HCT116 (cell line): ENCODE data around the gene FAM98B. TPM values are rescaled to one million over a fixed set of nuclear protein-coding genes. Genes with fewer than 3 reads are reported as not detected.

Experiments used
- ATAC-seq: fragments of 200-7000 bp; cut with Tn5 transposase; 2 replicates; pipeline ENCODE4 v1.9.1; 2020; ENCODE audit warnings: mild to moderate bottlenecking, moderate library complexity
- BruUV-seq: library from RNA; stranded (reverse); fragments of 400-500 nt; replicated peaks from 2 replicates; lab custom pipeline; 2021; lab: Mats Ljungman, UMichigan
- CTCF ChIA-PET: fragments of 300-600 bp; sonication (Branson Sonifier 250); formaldehyde crosslinking; loops from one replicate; lab custom pipeline; 2021; ENCODE audit warnings: antibody characterized with exemption; lab: Charles Lee
- POLR2A ChIA-PET: fragments of 300-600, 350-600 bp; sonication (Branson Sonifier 250); formaldehyde crosslinking; loops from one replicate; lab custom pipeline; 2021; ENCODE audit warnings: antibody characterized with exemption; lab: Charles Lee
- RAD21 ChIA-PET, 2 experiments: fragments of 300-600 bp; sonication (Branson Sonifier 250); formaldehyde crosslinking; loops; one replicate each; lab custom pipeline; 2023; ENCODE audit warnings: low total read pairs in 2 of 2; ENCODE audit not compliant: uncharacterized antibody in 2 of 2, unreplicated experiment in 2 of 2, low non-redundant PET in 1 of 2; lab: Charles Lee
- DNase-seq: peaks from one replicate; pipeline ENCODE4 v3.0.0-alpha.2; 2010; ENCODE audit warnings: low read depth, low spot score
- H2AFZ ChIP-seq: fragments of 200-600 bp; shearing (Covaris generic), sonication (generic); 2 replicates; pipeline ENCODE4 v1.6.1; 2017; ENCODE audit warnings: low read depth, mixed run types, mixed read lengths, antibody characterized with exemption, low read length; ENCODE audit not compliant: poor library complexity, severe bottlenecking
- H3K27ac ChIP-seq: 2 replicates; pipeline ENCODE4 v1.5.1; 2012; ENCODE audit warnings: low read depth, low read length
- H3K27me3 ChIP-seq: fragments of 200-600 bp; sonication (generic); 2 replicates; pipeline ENCODE4 v1.6.1; 2016; ENCODE audit warnings: mixed run types, low read length, mixed read lengths; ENCODE audit not compliant: insufficient read depth
- H3K36me3 ChIP-seq, 2 experiments: fragments of 200-500 bp in 1 of 2; fragments of 200-600 bp in 1 of 2; sonication (Bioruptor generic) in 1 of 2; sonication (generic) in 1 of 2; 2 replicates each; pipeline versions ENCODE4 v1.5.1 to v1.6.1; 2014 to 2016; ENCODE audit warnings: low read length in 2 of 2, inconsistent platforms in 1 of 2, mixed read lengths in 1 of 2, mixed run types in 1 of 2; ENCODE audit not compliant: insufficient read depth in 2 of 2, control insufficient read depth in 1 of 2
- H3K4me1 ChIP-seq, 2 experiments: fragments of 200-600 bp in 1 of 2; sonication (generic) in 1 of 2; 2 replicates each; pipeline versions ENCODE4 v1.5.1 to v1.6.1; 2012 to 2017; ENCODE audit warnings: low read length in 2 of 2, inconsistent platforms in 1 of 2, mild to moderate bottlenecking in 1 of 2, mixed read lengths in 1 of 2, mixed run types in 1 of 2, moderate library complexity in 1 of 2; ENCODE audit not compliant: insufficient read depth in 2 of 2, control insufficient read depth in 1 of 2
- H3K4me2 ChIP-seq: fragments of 200-600 bp; sonication (generic); 2 replicates; pipeline ENCODE4 v1.6.1; 2017; ENCODE audit warnings: mixed run types, low read length, mixed read lengths
- H3K4me3 ChIP-seq, 2 experiments: fragments of 200-600 bp in 1 of 2; sonication (generic) in 1 of 2; replicated peaks in 1 of 2; 2 replicates each; pipeline ENCODE4 v1.5.1; 2011 to 2016; ENCODE audit warnings: low read length in 2 of 2, control low read depth in 1 of 2, low read depth in 1 of 2, mild to moderate bottlenecking in 1 of 2, mixed read lengths in 1 of 2, mixed run types in 1 of 2
- H3K79me2 ChIP-seq: fragments of 200-600 bp; sonication (generic); 2 replicates; pipeline ENCODE4 v1.6.1; 2017; ENCODE audit warnings: mild to moderate bottlenecking, mixed run types, low read length, moderate library complexity, mixed read lengths; ENCODE audit not compliant: insufficient read depth
- H3K9ac ChIP-seq: fragments of 200-600 bp; sonication (generic); 2 replicates; pipeline ENCODE4 v1.6.1; 2016; ENCODE audit warnings: low read length, mixed read lengths
- H3K9me2 ChIP-seq: fragments of 200-600 bp; sonication (generic), shearing (Covaris generic); 2 replicates; pipeline ENCODE4 v1.6.1; 2017; ENCODE audit warnings: mixed run types, mild to moderate bottlenecking, moderate library complexity; ENCODE audit not compliant: insufficient read depth
- H3K9me3 ChIP-seq, 2 experiments: fragments of 200-500 bp in 1 of 2; fragments of 200-600 bp in 1 of 2; sonication (Bioruptor generic) in 1 of 2; sonication (generic) in 1 of 2; 2 replicates each; pipeline ENCODE4 v1.6.1; 2014 to 2017; ENCODE audit warnings: low read length in 2 of 2, mixed read lengths in 2 of 2, inconsistent platforms in 1 of 2, low read depth in 1 of 2, mild to moderate bottlenecking in 1 of 2, mixed run types in 1 of 2, moderate library complexity in 1 of 2; ENCODE audit not compliant: control insufficient read depth in 1 of 2, insufficient read depth in 1 of 2
- H4K20me1 ChIP-seq: fragments of 200-600 bp; sonication (generic), shearing (Covaris generic); 2 replicates; pipeline ENCODE4 v1.6.1; 2017; ENCODE audit warnings: mixed run types, mild to moderate bottlenecking, moderate library complexity; ENCODE audit not compliant: insufficient read depth
- ATF3 ChIP-seq: IDR thresholded peaks from 2 replicates; pipeline ENCODE4 v1.6.1; 2012
- CBX3 ChIP-seq: IDR thresholded peaks from 2 replicates; pipeline ENCODE4 v1.6.1; 2012; ENCODE audit warnings: low read depth
- CEBPB ChIP-seq: IDR thresholded peaks from 2 replicates; pipeline ENCODE4 v1.6.1; 2012; ENCODE audit warnings: low read depth
- EGR1 ChIP-seq: IDR thresholded peaks from 2 replicates; pipeline ENCODE4 v1.6.1; 2012; ENCODE audit warnings: low read depth
- EZH2 ChIP-seq: fragments of 200-600 bp; sonication (generic); IDR thresholded peaks from 2 replicates; pipeline ENCODE4 v1.6.1; 2017; ENCODE audit warnings: antibody characterized with exemption, mixed run types
- MAX ChIP-seq: IDR thresholded peaks from 2 replicates; pipeline ENCODE4 v1.6.1; 2012
- POLR2A ChIP-seq: IDR thresholded peaks from 2 replicates; pipeline ENCODE4 v1.7.0; 2011; ENCODE audit warnings: borderline replicate concordance; ENCODE audit not compliant: insufficient read depth, insufficient read length; ENCODE audit errors: extremely low read depth
- POLR2AphosphoS5 ChIP-seq: IDR thresholded peaks from 2 replicates; pipeline ENCODE4 v1.6.1; 2011; ENCODE audit warnings: mild to moderate bottlenecking, low read depth, low read length, moderate library complexity
- SIN3A ChIP-seq: IDR thresholded peaks from 2 replicates; pipeline ENCODE4 v1.6.1; 2012; ENCODE audit warnings: low read depth
- SP1 ChIP-seq: IDR thresholded peaks from 2 replicates; pipeline ENCODE4 v1.6.1; 2012; ENCODE audit warnings: low read depth
- ZBTB33 ChIP-seq: IDR thresholded peaks from 2 replicates; pipeline ENCODE4 v1.6.1; 2011; ENCODE audit warnings: mild to moderate bottlenecking, low read length, moderate library complexity; ENCODE audit not compliant: insufficient replicate concordance; ENCODE audit errors: extremely low read depth
- intact Hi-C: fragments of 100-400 bp; cut with micrococcal nuclease; formaldehyde crosslinking; loops from 2 replicates; pipeline ENCODE4 v1.10.0; 2022
- total RNA-seq: library from RNA; stranded (reverse); gene quantifications from one replicate; pipeline ENCODE4 v1.2.1, GENCODE V29; 2021; ENCODE audit not compliant: unreplicated experiment

The FAM98B gene
- total RNA-seq, 1 experiment from 2014 or later: 44.3 TPM

GRCh38 chr15:38487378-38487777 lies 33.5 kb downstream of the FAM98B start:
- BruUV-seq: no TSS peak
- H3K9me2 ChIP-seq: no peaks in the 10 kb centered on the region
- TF ChIP-seq CEBPB: no peak
- ChIA-PET POLR2A (no interaction called here), CTCF (no interaction called here), RAD21 (no interaction called here)
- intact Hi-C loops: no loop called here
- no peak overlapping the region for H3K27ac ChIP-seq
- H4K20me1 ChIP-seq: no peaks in the 10 kb centered on the region; the same call in 1 of the 2 replicates
- no peaks in the 10 kb centered on the region for H3K4me1 ChIP-seq
- no peaks in the 10 kb centered on the region for H3K27me3 ChIP-seq
- H2AFZ ChIP-seq: no peak overlapping the region
- no peaks in the 10 kb centered on the region for H3K9me3 ChIP-seq
- no peaks in the 10 kb centered on the region for H3K79me2 ChIP-seq
- DNase-seq (no peak), ATAC-seq (no peak)
- H3K4me2 ChIP-seq: no peak overlapping the region
- H3K4me3 ChIP-seq: no peak overlapping the region
- peaks cover 8% of the 10 kb centered on the region in 2 experiments; a peak in 1 of 4 replicates for H3K36me3 ChIP-seq
- no peak overlapping the region for H3K9ac ChIP-seq

- H3K27ac ChIP-seq: no peak overlapping the region
- CTCF ChIA-PET: interaction anchor here (1.7 kb wide), 1 partner anchor 200 kb away, joined by 5 read pairs; no protein-coding TSS in a partner anchor
- no peaks in the 10 kb centered on the region for H3K9me2 ChIP-seq
- no TSS peak for BruUV-seq
- 0 out of 4 replicates have a peak, but pooled peaks cover 2 to 4% of the 10 kb centered on the region in 2 experiments for H3K36me3 ChIP-seq
- intact Hi-C loops: no loop called here
- no peak overlapping the region for H2AFZ ChIP-seq
- no peaks in the 10 kb centered on the region for H3K4me1 ChIP-seq
- RAD21 ChIA-PET: no interaction called here
- H3K9me3 ChIP-seq: no peaks in the 10 kb centered on the region
- TF ChIP-seq SP1 (no peak), ATF3 (no peak), EGR1 (no peak), POLR2A (no peak), ZBTB33 (no peak), POLR2AphosphoS5 (no peak), MAX (no peak), SIN3A (no peak), CBX3 (no peak), EZH2 (no peak)
- no peak overlapping the region for H3K9ac ChIP-seq
- H3K4me2 ChIP-seq: no peak overlapping the region
- H4K20me1 ChIP-seq: no peaks in the 10 kb centered on the region; the same call in 1 of the 2 replicates
- no peak overlapping the region for H3K4me3 ChIP-seq
- POLR2A ChIA-PET: no interaction called here
- DNase-seq: no peak
- no peak for ATAC-seq
- no peaks in the 10 kb centered on the region for H3K27me3 ChIP-seq
- H3K79me2 ChIP-seq: no peaks in the 10 kb centered on the region
Observed at GRCh38 chr15:38490242-38490922, 36.5 kb downstream of the FAM98B start.
